GM18870 (cell line): Measurements from ENCODE around the gene QSOX2.

Source experiments
- ATAC-seq: cut with Tn5 transposase; IDR thresholded peaks from one replicate; pipeline ENCODE4 v1.9.1; 2021; ENCODE audit warnings: moderate library complexity; ENCODE audit not compliant: unreplicated experiment

The QSOX2 gene

DNA sequence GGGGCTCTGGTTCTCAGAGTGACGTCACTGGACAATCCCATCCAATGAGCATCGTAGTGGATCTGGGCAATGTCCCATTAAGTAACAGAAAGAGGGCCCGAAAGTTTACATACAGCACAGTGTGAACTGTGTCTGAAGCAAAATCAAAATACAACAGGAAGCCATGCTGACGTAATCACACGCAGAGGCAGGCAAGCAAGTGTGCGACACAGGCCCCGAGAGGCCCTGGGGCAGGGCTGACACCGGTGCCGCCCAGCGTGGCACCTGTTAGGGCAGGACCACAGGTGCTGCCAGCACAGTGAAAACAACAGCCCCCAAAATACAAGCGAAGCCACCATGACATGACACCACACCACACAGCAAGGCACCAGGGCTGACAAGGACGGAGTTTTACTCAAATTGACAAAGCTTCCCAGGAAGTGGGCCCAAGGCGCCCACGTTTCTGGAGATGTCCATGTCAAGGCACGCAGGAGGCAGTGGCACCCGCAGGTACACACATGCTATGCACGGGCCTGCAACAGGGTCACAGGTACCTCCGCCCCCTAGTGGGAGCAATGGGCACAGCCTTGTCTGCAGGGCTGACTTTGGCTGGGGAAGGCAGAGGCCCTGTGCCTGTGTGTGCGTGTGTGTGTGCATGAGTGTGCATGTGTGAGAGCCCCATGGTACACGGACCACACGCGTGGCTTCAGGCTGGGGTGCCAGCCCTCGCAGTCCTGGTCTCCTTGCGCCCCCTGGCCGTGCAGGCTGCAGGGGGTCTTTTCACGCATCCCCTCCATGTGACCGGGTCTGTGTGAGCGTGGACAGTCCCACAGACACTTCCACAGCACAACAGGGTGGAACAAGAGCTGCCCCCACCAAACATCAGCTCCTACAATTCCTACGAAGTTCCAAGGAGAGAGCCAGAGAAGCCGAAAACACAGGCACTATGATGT is 19.6 kb downstream of the QSOX2 start:
- ATAC-seq, result peak; percentile 56

DNA sequence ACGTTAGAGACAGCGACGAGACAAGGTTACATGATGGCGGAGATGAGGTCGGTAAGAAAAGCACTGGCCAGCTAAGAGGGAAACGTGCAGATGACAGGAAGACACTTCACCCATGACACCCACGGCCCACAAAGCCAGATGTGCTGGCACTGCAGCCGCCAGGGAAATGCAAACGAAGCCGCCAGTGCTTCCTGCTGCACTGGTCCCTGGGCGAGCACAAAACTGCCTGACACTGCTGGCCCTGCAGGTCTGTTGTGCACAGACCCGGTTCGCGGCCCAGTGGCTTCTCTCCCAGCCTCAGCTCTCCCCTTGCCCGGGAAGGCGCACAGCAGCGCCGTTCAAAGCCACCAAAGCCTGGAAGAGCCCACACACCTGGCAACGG is 20.3 kb downstream of the QSOX2 start:
- ATAC-seq, result peak; percentile 37

- ATAC-seq, result no peak
Observed at GRCh38 chr9:136223871-136224640, 21.6 kb downstream of the QSOX2 start.

GRCh38 chr9:136222906-136223285 is 22.7 kb downstream of the QSOX2 start:
- ATAC-seq, result no peak

GRCh38 chr9:136222166-136222905 is 23.3 kb downstream of the QSOX2 start:
- no peak for ATAC-seq

DNA sequence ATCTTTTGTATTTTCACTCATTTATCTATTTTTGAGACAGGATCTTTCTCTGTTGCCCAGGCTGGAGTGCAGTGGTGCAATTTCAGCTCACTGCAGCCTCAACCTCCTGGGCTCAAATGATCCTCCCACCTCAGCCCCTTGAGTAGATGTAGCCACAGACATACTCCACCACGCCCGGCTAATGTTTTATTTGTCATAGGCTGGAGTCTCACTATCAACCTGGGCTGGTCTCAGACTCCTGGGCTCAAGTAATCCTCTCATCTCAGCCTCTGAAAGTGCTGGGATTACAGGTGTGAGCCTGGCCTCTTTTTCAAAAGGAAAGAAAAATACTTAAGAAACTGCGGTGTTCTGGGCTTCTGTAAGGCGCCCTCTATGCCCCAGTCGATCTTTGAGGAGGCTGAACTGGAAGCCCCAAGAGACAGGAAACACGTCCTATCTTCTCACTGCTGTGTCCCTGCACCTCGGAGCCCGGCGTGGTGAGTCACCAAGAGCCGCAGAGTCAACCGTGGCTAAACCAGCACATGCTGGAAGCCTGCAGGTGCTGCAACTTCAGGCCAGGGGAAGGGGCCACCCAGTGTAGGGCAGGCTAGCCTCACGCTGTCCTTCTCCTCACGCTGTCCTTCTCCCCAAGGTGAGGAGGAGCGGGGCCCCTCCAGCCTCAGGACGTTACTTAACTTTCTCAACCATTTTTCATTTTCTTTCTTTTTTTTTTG is 25.4 kb downstream of the QSOX2 start:
- no peak for ATAC-seq

- no peak for ATAC-seq
Observed at GRCh38 chr9:136219276-136219675, 26.3 kb downstream of the QSOX2 start.

- ATAC-seq, result no peak
Observed at GRCh38 chr9:136218673-136219072, 26.9 kb downstream of the QSOX2 start.

DNA sequence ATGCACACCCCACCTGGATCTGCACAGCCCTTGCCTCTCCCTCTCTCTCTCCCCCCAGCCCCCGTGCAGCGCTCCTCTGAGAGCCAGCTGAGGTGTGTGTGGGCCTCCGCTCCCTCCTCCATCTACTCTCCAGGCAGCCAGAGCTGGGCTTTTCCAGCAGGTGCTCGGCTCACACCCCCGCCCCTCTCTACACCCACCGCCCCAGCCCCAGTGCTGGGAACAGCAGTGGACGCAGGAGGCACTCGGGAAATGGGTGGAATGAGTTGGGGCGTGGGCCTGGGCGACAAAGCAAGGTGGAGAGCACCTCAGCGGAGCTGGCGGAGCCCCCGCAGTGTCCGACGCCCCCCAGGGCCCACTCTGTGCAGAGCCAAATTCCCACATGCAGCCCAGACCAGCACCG is 27.3 kb downstream of the QSOX2 start:
- ATAC-seq, result no peak

DNA sequence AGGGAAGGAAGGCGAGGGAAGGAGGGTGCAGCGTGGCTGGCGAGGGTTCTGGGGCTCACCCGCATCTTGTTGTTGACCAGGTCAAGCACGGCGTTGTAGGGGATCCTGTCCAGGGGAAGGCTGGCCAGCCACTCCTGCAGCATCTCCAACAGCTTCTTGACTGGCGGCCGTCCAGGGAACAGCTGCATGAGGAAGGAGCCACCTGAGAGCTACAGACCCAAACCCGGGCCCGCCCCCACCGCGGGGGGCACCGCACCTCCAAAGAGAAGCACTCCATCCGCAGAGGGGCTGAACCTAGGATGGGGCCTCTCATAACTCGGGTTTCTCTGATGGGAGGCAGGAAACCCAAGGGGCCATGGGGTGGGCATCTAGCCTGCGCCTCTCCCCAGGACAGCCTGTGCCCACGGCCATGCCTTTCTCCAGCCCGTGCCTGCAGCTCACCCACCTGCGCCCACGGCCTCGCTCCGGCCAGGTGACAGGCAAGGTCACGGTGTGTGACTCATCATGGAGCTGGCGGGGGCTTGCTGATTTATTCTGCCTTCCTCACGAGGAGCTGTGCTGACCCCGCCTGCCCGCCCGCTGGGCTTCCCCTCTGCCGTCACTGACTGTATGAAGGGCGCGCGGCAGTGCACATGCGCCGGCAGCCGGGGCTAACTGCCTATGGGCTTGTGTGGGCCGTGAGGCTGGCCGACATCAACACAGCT is 28.9 kb downstream of the QSOX2 start:
- ATAC-seq, result no peak

- ATAC-seq, result no peak
Observed at GRCh38 chr9:136213733-136214132, 31.9 kb downstream of the QSOX2 start.

DNA sequence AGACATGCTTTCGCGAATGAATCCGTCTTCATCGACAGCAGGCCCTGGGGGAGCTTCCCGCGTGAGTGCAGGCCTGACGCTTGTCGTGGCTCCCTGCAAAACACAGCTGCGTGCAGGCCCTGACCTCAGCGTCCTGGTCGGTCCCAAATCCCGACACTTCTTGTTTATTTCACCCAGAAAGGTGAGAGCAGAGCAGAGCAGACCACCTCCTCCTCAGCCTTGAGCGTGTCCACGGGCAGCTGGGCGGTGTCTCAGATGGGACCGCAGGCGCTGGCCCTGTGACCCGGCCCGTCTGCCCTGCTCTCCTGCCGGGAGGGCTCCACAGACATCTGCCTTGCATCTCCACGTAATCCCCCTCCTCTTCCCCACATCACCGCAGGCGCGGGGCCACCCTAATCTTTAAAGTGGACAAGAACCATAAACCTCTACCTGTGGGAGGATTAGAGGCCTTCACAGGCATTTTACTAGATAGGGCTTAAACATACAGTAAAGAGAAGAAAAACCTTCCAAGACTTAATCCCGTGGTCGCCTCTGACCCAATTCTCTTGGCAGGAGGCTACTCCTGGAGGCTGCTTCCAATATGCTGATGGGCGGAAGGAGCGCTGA is 33.2 kb downstream of the QSOX2 start:
- ATAC-seq, result no peak

GRCh38 chr9:136211441-136212344 is 33.9 kb downstream of the QSOX2 start:
- ATAC-seq, result no peak

DNA sequence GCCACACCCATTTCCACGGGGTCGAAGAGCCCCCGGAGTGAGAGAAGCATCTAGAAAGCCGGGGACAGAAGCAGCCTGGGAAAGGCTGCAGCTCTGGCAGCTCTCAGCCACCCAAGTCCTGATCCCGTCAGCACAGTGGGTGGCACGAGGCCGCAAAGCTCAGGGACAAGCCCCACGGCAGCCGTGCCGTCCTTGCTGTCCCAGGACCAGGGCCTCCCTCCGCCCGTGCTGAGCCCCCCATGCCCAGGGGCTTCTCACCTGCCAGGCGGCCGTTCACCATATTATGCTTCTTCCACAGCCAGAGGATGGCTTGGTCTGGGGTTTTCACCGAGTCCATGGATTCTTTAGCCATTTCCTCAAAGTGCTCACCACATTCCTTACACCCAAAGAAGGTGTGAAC is 34.6 kb downstream of the QSOX2 start:
- no peak for ATAC-seq

GRCh38 chr9:136210276-136210675 is 35.3 kb downstream of the QSOX2 start:
- no peak for ATAC-seq

- no peak for ATAC-seq
Observed at GRCh38 chr9:136209786-136210185, 35.8 kb downstream of the QSOX2 start.

- no peak for ATAC-seq
Observed at GRCh38 chr9:136209232-136209631, 36.4 kb downstream of the QSOX2 start.

- no peak for ATAC-seq
Observed at GRCh38 chr9:136208675-136209074, 36.9 kb downstream of the QSOX2 start.

GRCh38 chr9:136207616-136208015 is 38.0 kb downstream of the QSOX2 start:
- no peak for ATAC-seq
